Activated naive CD8-positive, alpha-beta T cell treated with anti-CD3 and anti-CD28 coated beads, Interleukin-2, amount 10 ng/mL, durations not matched to agents 7 days and 5 days (primary cell): Measurements from ENCODE around the gene CPSF2. TPM values are rescaled to one million over a fixed set of nuclear protein-coding genes. Genes with fewer than 3 reads are reported as not detected.
"Not testable (repeated sequence)": the region's sequence is repeated elsewhere in the genome, so short reads cannot be mapped to it uniquely, and the experiment has no call there.

Source experiments
- ATAC-seq: fragments of 150-1000 bp; cut with Tn5 transposase; one replicate; pipeline ENCODE4 v1.10.0; 2021; ENCODE audit warnings: low read depth, moderate library complexity
- POLR2A ChIA-PET: fragments of 350-600 bp; sonication (Branson Sonifier 250); formaldehyde crosslinking; loops from one replicate; lab custom pipeline; 2021; ENCODE audit warnings: antibody characterized with exemption; lab: Charles Lee
- DNase-seq: peaks from one replicate; pipeline ENCODE4 v3.0.0; 2021
- H3K27ac Mint-ChIP-seq: one replicate; pipeline ENCODE4 v1.8.0; 2022; ENCODE audit warnings: mild to moderate bottlenecking, mixed read lengths
- H3K27me3 Mint-ChIP-seq: one replicate; pipeline ENCODE4 v1.8.0; 2022; ENCODE audit warnings: mild to moderate bottlenecking, moderate library complexity, mixed read lengths
- H3K36me3 Mint-ChIP-seq: one replicate; pipeline ENCODE4 v1.8.0; 2021; ENCODE audit warnings: mild to moderate bottlenecking, mixed read lengths
- H3K4me1 Mint-ChIP-seq: one replicate; pipeline ENCODE4 v1.8.0; 2021; ENCODE audit warnings: mixed read lengths
- H3K4me3 Mint-ChIP-seq: one replicate; pipeline ENCODE4 v1.8.0; 2022; ENCODE audit warnings: mild to moderate bottlenecking, moderate library complexity, mixed read lengths
- H3K9me3 Mint-ChIP-seq: one replicate; pipeline ENCODE4 v1.8.0; 2021; ENCODE audit warnings: mixed read lengths
- total RNA-seq, 2 experiments: library from RNA; stranded (reverse); gene quantifications; one replicate each; pipeline ENCODE4 v1.2.3, GENCODE V29; 2021

The CPSF2 gene
- total RNA-seq, 2 experiments from 2014 or later: 70.6 to 76.0 TPM

DNA sequence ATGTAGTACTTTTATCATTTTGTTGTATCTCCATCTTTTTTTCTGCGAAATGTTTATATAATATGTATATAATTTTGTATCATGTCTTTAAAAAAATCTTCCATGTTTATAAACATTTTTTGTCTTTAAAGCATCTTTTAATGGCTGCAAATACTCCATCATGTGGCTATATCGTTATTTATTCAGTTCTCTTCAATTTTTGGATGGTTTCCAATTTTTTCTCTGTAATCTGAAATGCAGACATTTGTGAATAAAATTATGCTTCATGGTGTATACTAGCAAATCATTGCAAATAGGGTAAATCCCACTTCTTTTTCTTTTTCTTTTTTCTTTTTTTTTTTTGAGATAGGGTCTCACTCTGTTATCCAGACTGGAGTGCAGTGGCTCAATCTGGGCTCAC is 54.0 kb downstream of the CPSF2 start:
- DNase-seq (no peak), ATAC-seq (no peak)
- Mint-ChIP-seq H3K27ac (no peak overlapping the region), H3K9me3 (peaks cover 9% of the 10 kb centered on the region), H3K4me1 (no peaks in the 10 kb centered on the region), H3K36me3 (peaks cover 4% of the 10 kb centered on the region), H3K4me3 (no peak overlapping the region), H3K27me3 (no peaks in the 10 kb centered on the region)
- POLR2A ChIA-PET: no interaction called here

DNA sequence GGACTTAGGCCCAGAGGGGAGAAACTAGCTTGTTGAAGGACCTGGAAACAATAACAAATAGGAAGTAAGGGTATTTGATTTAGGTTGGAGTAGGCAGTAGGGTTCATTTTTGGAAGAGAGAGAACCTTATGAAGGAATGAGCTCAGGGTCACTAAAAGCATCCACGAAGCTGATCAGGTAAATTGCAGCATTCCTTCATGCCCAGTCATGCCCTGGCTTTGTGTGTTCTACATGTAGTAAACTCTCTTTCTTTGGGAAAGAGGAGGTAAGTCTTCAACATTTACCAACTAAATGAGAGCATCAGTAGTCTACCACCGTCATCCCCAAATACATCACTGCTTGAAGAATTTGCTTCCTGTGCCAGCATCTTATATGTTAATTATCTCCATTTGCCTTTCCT is 54.7 kb downstream of the CPSF2 start:
- ATAC-seq (no peak), DNase-seq (no peak)
- no peaks in the 10 kb centered on the region for H3K4me1 Mint-ChIP-seq
- H3K27me3 Mint-ChIP-seq: no peaks in the 10 kb centered on the region
- POLR2A ChIA-PET: no interaction called here
- H3K4me3 Mint-ChIP-seq: no peak overlapping the region
- no peak overlapping the region for H3K27ac Mint-ChIP-seq
- peaks cover 9% of the 10 kb centered on the region for H3K9me3 Mint-ChIP-seq
- H3K36me3 Mint-ChIP-seq: peaks cover 1% of the 10 kb centered on the region

DNA sequence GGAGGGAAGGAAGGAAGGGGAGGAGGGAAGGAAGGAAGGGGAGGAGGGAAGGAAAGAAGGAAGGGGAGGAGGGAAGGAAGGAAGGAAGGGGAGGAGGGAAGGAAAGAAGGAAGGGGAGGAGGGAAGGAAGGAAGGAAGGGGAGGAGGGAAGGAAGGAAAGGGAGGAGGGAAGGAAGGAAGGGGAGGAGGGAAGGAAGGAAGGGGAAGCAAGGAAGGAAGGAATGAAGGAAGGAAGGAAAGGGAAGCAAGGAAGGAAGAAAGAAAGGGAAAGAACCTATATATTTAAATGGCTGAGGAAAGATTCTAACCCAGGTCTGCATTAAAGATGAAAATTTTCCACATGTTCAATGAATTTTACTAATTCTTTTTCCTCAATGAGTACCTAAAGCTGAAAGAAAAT is 57.4 kb downstream of the CPSF2 start:
- H3K4me3 Mint-ChIP-seq, H3K9me3 Mint-ChIP-seq, H3K4me1 Mint-ChIP-seq, DNase-seq, H3K36me3 Mint-ChIP-seq, POLR2A ChIA-PET, H3K27me3 Mint-ChIP-seq, ATAC-seq, H3K27ac Mint-ChIP-seq: not testable (repeated sequence)

DNA sequence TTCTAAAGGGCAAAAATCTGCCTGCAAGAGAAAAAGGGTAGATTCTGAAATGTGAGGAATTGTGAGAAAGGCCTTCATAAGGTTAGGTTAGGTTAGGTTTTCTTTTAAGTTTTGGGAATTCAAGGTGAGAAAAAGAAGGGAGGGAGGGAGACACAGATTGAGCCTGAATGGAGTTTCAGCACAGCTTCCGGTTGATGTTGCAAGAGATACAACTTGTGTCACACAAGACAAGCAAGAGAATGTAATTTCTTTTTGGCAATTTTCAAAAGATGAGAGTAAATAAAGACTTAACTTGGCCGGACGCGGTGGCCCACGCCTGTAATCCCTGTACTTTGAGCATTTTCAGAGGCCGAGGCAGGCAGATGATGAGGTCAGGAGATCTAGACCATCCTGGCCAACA is 63.8 kb downstream of the CPSF2 start:
- no peak overlapping the region for H3K27ac Mint-ChIP-seq
- no peak overlapping the region for H3K4me3 Mint-ChIP-seq
- H3K4me1 Mint-ChIP-seq: no peaks in the 10 kb centered on the region
- peaks cover 4% of the 10 kb centered on the region for H3K9me3 Mint-ChIP-seq
- no peak for DNase-seq
- no peaks in the 10 kb centered on the region for H3K36me3 Mint-ChIP-seq
- no peak for ATAC-seq
- POLR2A ChIA-PET: no interaction called here
- H3K27me3 Mint-ChIP-seq: peaks cover 2% of the 10 kb centered on the region

DNA sequence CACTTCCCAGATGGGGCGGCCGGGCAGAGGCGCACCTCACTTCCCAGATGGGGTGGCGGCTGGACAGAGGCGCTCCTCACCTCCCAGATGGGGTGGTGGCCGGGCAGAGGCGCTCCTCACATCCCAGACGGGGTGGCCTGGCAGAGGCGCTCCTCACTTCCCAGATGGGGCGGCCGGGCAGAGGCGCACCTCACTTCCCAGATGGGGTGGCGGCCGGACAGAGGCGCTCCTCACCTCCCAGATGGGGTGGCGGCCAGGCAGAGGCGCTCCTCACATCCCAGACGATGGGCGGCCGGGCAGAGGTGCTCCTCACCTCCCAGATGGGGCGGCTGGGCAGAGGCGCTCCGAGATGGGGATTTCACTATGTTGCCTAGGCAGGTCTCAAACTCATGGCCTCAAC is 65.8 kb downstream of the CPSF2 start:
- ATAC-seq, H3K36me3 Mint-ChIP-seq, H3K4me3 Mint-ChIP-seq, POLR2A ChIA-PET, H3K9me3 Mint-ChIP-seq, H3K4me1 Mint-ChIP-seq, H3K27ac Mint-ChIP-seq, DNase-seq, H3K27me3 Mint-ChIP-seq: not testable (repeated sequence)

DNA sequence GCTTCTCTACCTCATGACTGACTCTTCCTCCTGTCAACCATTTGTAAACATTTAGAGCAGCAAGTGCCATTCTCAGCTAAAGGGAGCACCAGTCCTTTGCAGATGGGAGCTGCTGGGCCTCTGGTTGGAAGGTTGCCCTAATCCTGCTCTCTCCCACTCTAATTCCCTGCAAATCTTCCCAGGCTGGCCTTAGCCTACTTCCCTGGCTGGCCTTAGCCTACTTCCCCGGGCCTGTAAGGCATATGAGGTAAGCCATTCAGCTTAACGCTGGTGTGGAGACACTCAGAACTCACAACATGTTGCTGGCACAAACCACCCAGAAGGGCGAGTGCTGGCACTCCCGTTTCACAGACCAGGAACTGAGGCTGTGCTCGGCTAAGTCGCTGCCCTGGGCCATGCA is 69.0 kb downstream of the CPSF2 start:
- POLR2A ChIA-PET: no interaction called here
- no peaks in the 10 kb centered on the region for H3K4me1 Mint-ChIP-seq
- ATAC-seq (no peak), DNase-seq (no peak)
- no peak overlapping the region for H3K4me3 Mint-ChIP-seq
- H3K27ac Mint-ChIP-seq: no peak overlapping the region
- peaks cover 7% of the 10 kb centered on the region for H3K27me3 Mint-ChIP-seq
- peaks cover 3% of the 10 kb centered on the region for H3K9me3 Mint-ChIP-seq
- H3K36me3 Mint-ChIP-seq: no peaks in the 10 kb centered on the region

DNA sequence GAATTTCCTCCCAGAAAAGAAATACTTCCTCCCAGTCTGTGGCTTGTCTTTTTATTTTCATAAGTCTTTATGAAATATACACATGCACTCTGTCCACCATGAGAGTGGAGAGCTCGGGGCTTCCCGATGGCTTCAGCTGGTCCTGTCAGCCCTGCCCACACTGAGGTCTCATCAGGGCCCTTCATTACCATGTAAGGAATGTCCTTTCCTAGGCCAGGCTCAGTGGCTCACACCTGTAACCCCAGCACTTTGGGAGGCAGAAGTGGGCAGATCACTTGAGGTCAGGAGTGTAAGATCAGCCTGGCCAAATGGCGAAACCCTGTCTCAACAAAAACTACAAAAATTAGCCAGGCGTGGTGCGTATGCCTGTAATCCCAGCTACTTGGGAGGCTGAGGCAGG is 77.0 kb downstream of the CPSF2 start:
- Mint-ChIP-seq H3K4me1 (no peaks in the 10 kb centered on the region), H3K36me3 (no peaks in the 10 kb centered on the region), H3K27me3 (peaks cover 30% of the 10 kb centered on the region), H3K27ac (no peak overlapping the region), H3K9me3 (no peaks in the 10 kb centered on the region), H3K4me3 (no peak overlapping the region)
- POLR2A ChIA-PET: no interaction called here
- DNase-seq (no peak), ATAC-seq (no peak)

DNA sequence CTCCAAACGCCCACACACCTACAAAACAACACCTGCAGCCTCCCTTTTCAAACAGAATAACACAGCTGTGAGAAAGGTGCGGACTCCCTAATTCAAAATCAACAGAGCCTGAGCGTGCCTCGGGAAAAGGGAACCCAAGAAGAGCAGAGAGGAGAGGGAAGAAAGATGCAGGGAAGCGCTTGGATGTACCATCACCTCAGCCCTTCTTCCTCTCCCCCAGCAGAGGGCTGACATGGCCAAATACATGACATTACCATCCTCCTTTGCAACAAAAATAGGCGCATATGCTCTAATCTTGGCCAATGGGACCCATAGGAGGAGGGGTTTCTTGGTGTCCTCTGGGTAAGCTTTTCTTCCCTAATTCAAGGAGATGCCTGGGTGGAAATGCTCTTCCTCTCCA is 78.0 kb downstream of the CPSF2 start:
- DNase-seq: no peak
- POLR2A ChIA-PET: no interaction called here
- H3K27ac Mint-ChIP-seq: no peak overlapping the region
- ATAC-seq: no peak
- H3K4me1 Mint-ChIP-seq: no peaks in the 10 kb centered on the region
- H3K36me3 Mint-ChIP-seq: no peaks in the 10 kb centered on the region
- no peaks in the 10 kb centered on the region for H3K9me3 Mint-ChIP-seq
- peaks cover 31% of the 10 kb centered on the region for H3K27me3 Mint-ChIP-seq
- H3K4me3 Mint-ChIP-seq: no peak overlapping the region

DNA sequence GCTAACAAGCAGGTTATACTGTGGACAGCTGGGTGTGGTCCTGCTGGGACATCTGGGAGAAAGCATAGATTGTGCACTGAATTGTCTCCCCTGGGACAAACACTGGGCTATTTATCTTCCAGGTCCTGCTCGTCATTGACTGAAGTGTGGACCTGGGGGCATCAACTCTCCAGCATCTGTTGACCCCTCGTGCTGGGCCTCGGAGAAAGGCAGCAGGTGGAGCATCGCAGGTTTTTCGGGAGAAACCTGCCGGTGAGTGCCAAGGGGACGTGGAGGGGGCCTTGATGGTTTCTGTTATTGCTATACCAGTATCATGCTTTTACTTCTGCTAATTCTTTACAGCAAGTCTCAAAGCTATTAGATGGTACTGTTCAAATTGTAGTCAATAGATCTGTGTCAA is 81.3 kb downstream of the CPSF2 start:
- Mint-ChIP-seq H3K27ac (no peak overlapping the region), H3K36me3 (no peaks in the 10 kb centered on the region), H3K27me3 (peaks cover 24% of the 10 kb centered on the region), H3K9me3 (no peaks in the 10 kb centered on the region), H3K4me3 (no peak overlapping the region), H3K4me1 (no peaks in the 10 kb centered on the region)
- DNase-seq (no peak), ATAC-seq (no peak)
- POLR2A ChIA-PET: no interaction called here

DNA sequence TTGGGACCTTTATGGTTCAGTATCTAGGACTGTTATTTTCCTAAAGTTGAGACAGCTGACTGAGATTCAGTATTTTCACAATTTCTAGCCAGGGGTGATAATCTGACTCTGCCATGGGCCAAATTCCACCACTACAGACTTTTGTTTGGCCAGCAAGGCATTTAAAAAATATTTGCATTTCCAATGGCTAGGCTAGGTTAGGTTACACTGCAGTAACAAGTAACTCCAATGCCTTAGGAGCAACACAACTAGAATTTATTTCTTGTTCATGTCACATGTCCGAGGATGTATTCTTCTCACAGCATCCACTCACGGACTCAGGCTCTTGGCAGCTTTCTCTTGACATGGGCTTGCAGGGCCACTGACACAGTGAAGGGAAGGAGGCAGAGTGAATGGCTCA is 83.0 kb downstream of the CPSF2 start:
- POLR2A ChIA-PET: no interaction called here
- DNase-seq: no peak
- Mint-ChIP-seq H3K36me3 (no peaks in the 10 kb centered on the region), H3K4me3 (no peak overlapping the region), H3K9me3 (peaks cover under 1% of the 10 kb centered on the region), H3K27me3 (peaks cover 19% of the 10 kb centered on the region), H3K4me1 (no peaks in the 10 kb centered on the region), H3K27ac (no peak overlapping the region)
- ATAC-seq: no peak

DNA sequence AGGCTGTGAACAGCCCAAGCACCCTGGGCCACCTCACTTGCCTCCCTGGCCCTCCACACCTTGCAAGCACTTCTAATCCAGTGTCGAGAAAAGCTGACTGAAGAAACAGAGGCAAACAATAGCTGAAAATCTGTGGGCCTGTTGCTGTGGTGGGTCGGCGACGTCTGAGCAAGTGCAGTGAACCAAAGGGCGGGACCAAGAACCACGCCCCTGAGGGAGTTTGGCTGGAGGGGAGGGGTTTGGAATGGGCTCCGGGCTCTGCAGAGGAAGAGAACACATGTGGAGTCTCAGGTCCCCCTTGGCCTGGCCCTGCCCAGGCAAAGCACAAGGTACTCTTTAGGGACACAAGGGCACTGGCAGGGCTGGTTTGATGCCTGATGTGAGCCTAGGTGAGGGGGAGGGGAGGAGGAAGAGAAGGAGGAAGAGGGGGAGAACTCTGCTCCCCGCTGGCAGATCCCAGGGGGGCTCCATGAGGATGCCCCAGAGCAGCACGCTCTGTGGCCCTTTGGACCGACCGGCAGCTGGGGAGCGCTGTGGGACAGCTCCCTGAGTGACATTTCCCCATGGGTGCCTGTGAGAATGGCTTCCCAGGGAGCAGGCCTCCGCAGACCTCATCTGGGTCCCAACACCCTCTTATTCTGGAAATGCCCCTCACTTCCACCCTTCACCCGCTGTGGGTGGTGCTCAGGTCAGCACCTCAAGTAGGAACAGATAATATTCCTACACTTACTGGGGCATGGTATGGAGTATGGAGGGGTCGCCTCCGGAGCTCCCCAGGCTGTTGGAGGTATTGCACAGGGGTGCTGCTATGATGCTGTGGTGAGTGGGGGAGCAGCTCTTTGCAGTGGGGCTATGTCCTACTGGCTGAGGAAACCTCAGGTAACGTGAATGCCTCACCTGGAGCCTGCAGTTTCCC is 85.5 kb downstream of the CPSF2 start:
- Mint-ChIP-seq H3K36me3 (peaks cover 2% of the 10 kb centered on the region), H3K27me3 (peaks cover 9% of the 10 kb centered on the region), H3K4me1 (no peaks in the 10 kb centered on the region), H3K27ac (no peak overlapping the region), H3K4me3 (no peak overlapping the region), H3K9me3 (peaks cover 4% of the 10 kb centered on the region)
- DNase-seq (no peak), ATAC-seq (no peak)
- POLR2A ChIA-PET: no interaction called here

DNA sequence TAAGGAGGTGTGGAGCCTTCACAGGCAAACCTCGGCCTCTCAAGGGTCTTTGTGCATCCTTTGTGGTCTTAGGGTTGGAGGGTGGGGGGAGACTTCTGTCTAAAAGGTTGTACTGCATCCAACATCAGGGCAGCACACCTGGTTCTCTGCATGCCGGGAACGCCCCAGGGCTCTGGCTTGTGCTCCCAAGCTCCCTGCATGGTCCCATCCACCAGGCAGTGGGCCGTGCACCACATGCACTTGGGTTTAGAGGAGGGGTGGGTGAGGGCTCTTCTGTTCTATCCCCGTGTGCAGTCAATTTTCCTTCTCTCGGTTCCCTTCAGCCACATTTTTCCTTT is 86.1 kb downstream of the CPSF2 start:
- no peak overlapping the region for H3K4me3 Mint-ChIP-seq
- peaks cover 4% of the 10 kb centered on the region for H3K9me3 Mint-ChIP-seq
- no peak overlapping the region for H3K27ac Mint-ChIP-seq
- H3K4me1 Mint-ChIP-seq: no peaks in the 10 kb centered on the region
- peaks cover 2% of the 10 kb centered on the region for H3K36me3 Mint-ChIP-seq
- POLR2A ChIA-PET: no interaction called here
- DNase-seq (no peak), ATAC-seq (no peak)
- peaks cover 9% of the 10 kb centered on the region for H3K27me3 Mint-ChIP-seq

DNA sequence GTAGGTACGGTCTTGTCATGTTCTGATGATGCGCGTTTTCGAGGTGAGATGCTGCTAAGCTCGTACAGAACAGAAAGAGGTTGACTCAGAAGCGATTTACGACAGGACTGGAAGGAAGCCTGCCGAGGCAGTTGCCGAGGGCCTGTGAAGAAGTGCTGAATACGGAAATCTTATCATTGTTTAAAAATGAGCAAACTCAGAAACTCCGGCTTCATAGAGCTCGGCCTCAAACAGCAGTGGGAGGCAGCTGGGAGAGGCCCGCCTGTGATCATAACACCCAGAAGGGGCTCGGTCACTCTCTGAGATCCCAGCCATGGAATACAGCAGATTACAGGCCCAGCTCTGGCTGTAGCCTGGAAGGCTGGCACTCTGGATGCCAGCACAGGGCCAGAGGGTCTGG is 87.4 kb downstream of the CPSF2 start:
- Mint-ChIP-seq H3K4me1 (no peaks in the 10 kb centered on the region), H3K9me3 (peaks cover 9% of the 10 kb centered on the region), H3K36me3 (peaks cover 2% of the 10 kb centered on the region), H3K27me3 (peaks cover 3% of the 10 kb centered on the region), H3K27ac (no peak overlapping the region), H3K4me3 (no peak overlapping the region)
- DNase-seq (no peak), ATAC-seq (no peak)
- POLR2A ChIA-PET: no interaction called here

DNA sequence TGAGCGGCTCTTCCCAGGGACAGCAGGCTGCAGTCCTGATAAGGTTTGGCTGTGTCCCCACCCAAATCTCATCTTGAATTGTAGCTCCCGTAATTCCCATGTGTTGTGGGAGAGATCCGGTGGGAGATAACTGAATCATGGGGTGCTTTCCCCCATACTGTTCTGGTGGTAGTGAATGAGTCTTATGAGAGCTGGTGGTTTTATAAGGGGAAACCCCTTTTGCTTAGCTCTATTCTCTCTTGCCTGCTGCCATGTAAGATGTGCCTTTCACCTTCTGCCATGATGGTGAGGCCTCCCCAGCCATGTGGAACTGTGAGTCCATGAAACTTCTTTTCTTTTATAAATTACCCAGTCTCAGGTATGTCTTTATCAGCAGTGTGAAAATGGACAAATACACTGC is 91.4 kb downstream of the CPSF2 start:
- DNase-seq, H3K9me3 Mint-ChIP-seq, H3K4me1 Mint-ChIP-seq, H3K36me3 Mint-ChIP-seq, POLR2A ChIA-PET, H3K27me3 Mint-ChIP-seq, H3K4me3 Mint-ChIP-seq, ATAC-seq: not testable (repeated sequence)
- H3K27ac Mint-ChIP-seq: peak overlapping the region; percentile 27
